BJ (cell line): Measurements from ENCODE around the gene PI4KA. TPM values are rescaled to one million over a fixed set of nuclear protein-coding genes. Genes with fewer than 3 reads are reported as not detected.

Source experiments
- CTCF ChIA-PET: fragments of 350-600 bp; formaldehyde crosslinking; extraction: SDS; loops from one replicate; lab custom pipeline; 2021; ENCODE audit warnings: antibody characterized with exemption, inconsistent platforms; lab: Yijun Ruan, JAX
- POLR2A ChIA-PET: fragments of 300-600 bp; sonication (Branson Sonifier 250); formaldehyde crosslinking; extraction: SDS; loops from one replicate; lab custom pipeline; 2021; ENCODE audit warnings: antibody characterized with exemption; lab: Charles Lee
- DNase-seq: peaks from one replicate; pipeline ENCODE4 v3.0.0-alpha.2; 2011; ENCODE audit warnings: low read depth
- H3K27me3 ChIP-seq: 2 replicates; pipeline ENCODE4 v1.6.0; 2011; ENCODE audit warnings: low read length; ENCODE audit not compliant: control insufficient read depth, insufficient read depth
- H3K36me3 ChIP-seq: 2 replicates; pipeline ENCODE4 v1.5.1; 2011; ENCODE audit warnings: low read length; ENCODE audit not compliant: control insufficient read depth, insufficient read depth
- H3K4me3 ChIP-seq: 2 replicates; pipeline ENCODE4 v1.5.1; 2011; ENCODE audit warnings: low read depth, mild to moderate bottlenecking, control low read depth, low read length
- CTCF ChIP-seq: IDR thresholded peaks from 2 replicates; pipeline ENCODE4 v1.5.1; 2011; ENCODE audit warnings: low read depth, mild to moderate bottlenecking, control low read depth, inconsistent platforms, low read length, moderate library complexity; ENCODE audit not compliant: insufficient read depth
- polyA plus RNA-seq: library from polyadenylated mRNA; depleted of rRNA; stranded (reverse); fragments of >200 nt; gene quantifications from 2 replicates; pipeline ENCODE4 v1.2.3, GENCODE V29; 2011

The PI4KA gene
- polyA plus RNA-seq, 1 experiment, result 34.2 TPM

- CTCF ChIA-PET, result no interaction called here
- DNase-seq, result no peak
These were observed 47.4 kb downstream of the PI4KA start for GRCh38 chr22:20811171-20811570.

GRCh38 chr22:20810645-20811044 is 48.0 kb downstream of the PI4KA start:
- no peak for DNase-seq
- ChIA-PET CTCF (interaction anchor here (0.6 kb wide), 1 partner anchor 178 kb away, joined by 3 read pairs; no protein-coding TSS in a partner anchor), POLR2A (no interaction called here)
- no peak for TF ChIP-seq CTCF
- H3K36me3 ChIP-seq, result peaks cover 20% of the 10 kb centered on the region
- no peaks in the 10 kb centered on the region for H3K27me3 ChIP-seq
- H3K4me3 ChIP-seq, result no peak overlapping the region

More at GRCh38 chr22:20811171-20811570, 47.4 kb downstream of the PI4KA start:
- H3K27me3 ChIP-seq, result no peaks in the 10 kb centered on the region
- no peak overlapping the region for H3K4me3 ChIP-seq
- POLR2A ChIA-PET, result no interaction called here
- peaks cover 20% of the 10 kb centered on the region for H3K36me3 ChIP-seq
- no peak for TF ChIP-seq CTCF

GRCh38 chr22:20809538-20810185 is 48.9 kb downstream of the PI4KA start:
- H3K27me3 ChIP-seq, result no peaks in the 10 kb centered on the region
- H3K4me3 ChIP-seq, result no peak overlapping the region
- no peak for DNase-seq
- H3K36me3 ChIP-seq, result peaks cover 20% of the 10 kb centered on the region
- ChIA-PET POLR2A (no interaction called here), CTCF (interaction anchor here (0.8 kb wide), 1 partner anchor 14 kb away, joined by 4 read pairs; no protein-coding TSS in a partner anchor)
- TF ChIP-seq CTCF, result no peak

GRCh38 chr22:20808844-20809243 is 49.8 kb downstream of the PI4KA start:
- no peak for TF ChIP-seq CTCF
- Histone ChIP-seq H3K27me3 (no peaks in the 10 kb centered on the region), H3K4me3 (no peak overlapping the region), H3K36me3 (peaks cover 23% of the 10 kb centered on the region)
- no peak for DNase-seq
- POLR2A ChIA-PET, result no interaction called here
- CTCF ChIA-PET, result interaction anchor here (0.5 to 0.8 kb wide), 2 partner anchors 15 to 194 kb away, joined by 4 read pairs; no protein-coding TSS in a partner anchor

- no peak overlapping the region for H3K4me3 ChIP-seq
- peaks cover 22% of the 10 kb centered on the region for H3K36me3 ChIP-seq
These were observed 51.3 kb downstream of the PI4KA start for GRCh38 chr22:20807315-20807752.

More at GRCh38 chr22:20807315-20807752, 51.3 kb downstream of the PI4KA start:
- H3K27me3 ChIP-seq, result no peaks in the 10 kb centered on the region
- TF ChIP-seq CTCF, result no peak
- POLR2A ChIA-PET, result no interaction called here
- CTCF ChIA-PET, result no interaction called here
- peak; percentile 89 for DNase-seq
